DND-41 (cell line): ENCODE data around the gene HOXC5.

Experiments
- ATAC-seq: fragments of 200-7000 bp; cut with Tn5 transposase; 3 replicates; pipeline ENCODE4 v1.9.1; 2021; ENCODE audit warnings: low read depth; ENCODE audit not compliant: insufficient read depth
- DNase-seq: peaks from one replicate; pipeline ENCODE4 v3.0.0-alpha.2; 2020
- H2AFZ ChIP-seq: 2 replicates; pipeline ENCODE4 v1.6.0; 2012; ENCODE audit warnings: low read depth, low read length
- H3K27ac ChIP-seq: 2 replicates; pipeline ENCODE4 v1.5.1; 2012; ENCODE audit warnings: low read length, inconsistent platforms
- H3K27me3 ChIP-seq: fragments of 200-600 bp; sonication (generic); 2 replicates; pipeline ENCODE4 v1.6.0; 2012; ENCODE audit warnings: low read length, mild to moderate bottlenecking, inconsistent platforms; ENCODE audit not compliant: insufficient read depth, poor library complexity
- H3K36me3 ChIP-seq: 2 replicates; pipeline ENCODE4 v1.5.1; 2012; ENCODE audit warnings: low read length, inconsistent platforms; ENCODE audit not compliant: insufficient read depth
- H3K4me1 ChIP-seq: 2 replicates; pipeline ENCODE4 v1.5.1; 2012; ENCODE audit warnings: mild to moderate bottlenecking, low read length; ENCODE audit not compliant: insufficient read depth
- H3K4me2 ChIP-seq: 2 replicates; pipeline ENCODE4 v1.6.0; 2012; ENCODE audit warnings: mild to moderate bottlenecking, moderate library complexity, low read length, inconsistent platforms; ENCODE audit not compliant: insufficient read depth
- H3K4me3 ChIP-seq, 2 experiments: fragments of 200-600 bp in 1 of 2; shearing (Covaris generic) in 1 of 2; 2 replicates each; pipeline ENCODE4 v1.5.1; 2012 to 2016; ENCODE audit warnings: inconsistent platforms in 2 of 2, low read length in 2 of 2, mild to moderate bottlenecking in 2 of 2, low read depth in 1 of 2, moderate library complexity in 1 of 2
- H3K79me2 ChIP-seq: 2 replicates; pipeline ENCODE4 v1.6.0; 2012; ENCODE audit warnings: low read length, inconsistent platforms; ENCODE audit not compliant: insufficient read depth
- H3K9ac ChIP-seq: 2 replicates; pipeline ENCODE4 v1.6.0; 2012; ENCODE audit warnings: low read depth, mild to moderate bottlenecking, inconsistent platforms, low read length, moderate library complexity
- H3K9me3 ChIP-seq: 2 replicates; pipeline ENCODE4 v1.5.1; 2012; ENCODE audit warnings: low read length, moderate library complexity, mild to moderate bottlenecking, inconsistent platforms; ENCODE audit not compliant: insufficient read depth, severe bottlenecking
- H4K20me1 ChIP-seq: 2 replicates; pipeline ENCODE4 v1.6.0; 2012; ENCODE audit warnings: low read length; ENCODE audit not compliant: insufficient read depth
- CTCF ChIP-seq: IDR thresholded peaks from 2 replicates; pipeline ENCODE4 v1.5.1; 2012; ENCODE audit warnings: borderline replicate concordance, low read length, moderate library complexity, mild to moderate bottlenecking; ENCODE audit not compliant: poor library complexity, severe bottlenecking; ENCODE audit errors: extremely low read depth
- EZH2 ChIP-seq: IDR thresholded peaks from 3 replicates; pipeline ENCODE4 v1.6.1; 2012; ENCODE audit warnings: borderline replicate concordance, low read depth, mild to moderate bottlenecking, moderate library complexity, low read length, inconsistent platforms; ENCODE audit not compliant: severe bottlenecking

Gene HOXC5

GRCh38 chr12:54028314-54029201, 4.3 kb upstream of the HOXC5 start, which contains the start of gene HOXC6:
Gene HOXC6 (plus strand): TSS chr12:54028440. CDS start chr12:54028522, 82 bp downstream.
- H3K36me3 ChIP-seq: no peaks in the 10 kb centered on the region
- H3K27ac ChIP-seq: no peak within 1 kb of the TSS
- H3K4me1 ChIP-seq: no peaks in the 10 kb centered on the region
- ATAC-seq (no peak), DNase-seq (no peak)
- no peak within 1 kb of the TSS for H3K9ac ChIP-seq
- no peaks in the 10 kb centered on the region for H4K20me1 ChIP-seq
- TF ChIP-seq CTCF (no peak), EZH2 (no peak)
- H3K4me3 ChIP-seq: no peak within 1 kb of the TSS
- H2AFZ ChIP-seq: no peak within 1 kb of the TSS
- no peaks in the 10 kb centered on the region for H3K79me2 ChIP-seq
- H3K9me3 ChIP-seq: no peaks in the 10 kb centered on the region
- H3K27me3 ChIP-seq: peaks cover 38% of the 10 kb centered on the region
- no peak within 1 kb of the TSS for H3K4me2 ChIP-seq

- Histone ChIP-seq H3K4me1 (no peaks in the 10 kb centered on the region), H4K20me1 (no peaks in the 10 kb centered on the region), H3K9me3 (no peaks in the 10 kb centered on the region), H3K27me3 (peaks cover 27% of the 10 kb centered on the region), H2AFZ (no peak overlapping the region), H3K36me3 (no peaks in the 10 kb centered on the region), H3K27ac (no peak overlapping the region), H3K4me3 (no peak overlapping the region), H3K79me2 (no peaks in the 10 kb centered on the region), H3K4me2 (no peak overlapping the region), H3K9ac (no peak overlapping the region)
- no peak for ATAC-seq
- no peak for TF ChIP-seq CTCF
- no peak for DNase-seq
Measured at GRCh38 chr12:54029529-54030441, 3.1 kb upstream of the HOXC5 start.

- Histone ChIP-seq H3K27me3 (peaks cover 21% of the 10 kb centered on the region), H3K4me1 (no peaks in the 10 kb centered on the region), H3K4me3 (no peak overlapping the region), H3K4me2 (no peak overlapping the region), H3K9ac (no peak overlapping the region), H4K20me1 (no peaks in the 10 kb centered on the region), H3K27ac (no peak overlapping the region), H3K9me3 (no peaks in the 10 kb centered on the region), H3K36me3 (no peaks in the 10 kb centered on the region), H3K79me2 (no peaks in the 10 kb centered on the region), H2AFZ (no peak overlapping the region)
- no peak for DNase-seq
- TF ChIP-seq CTCF (no peak), EZH2 (no peak)
- no peak for ATAC-seq
Measured at GRCh38 chr12:54030442-54030801, 2.4 kb upstream of the HOXC5 start.
